NCI-H1436 (cell line): Measurements from ENCODE around the gene KCNAB1.

Experiments
- DNase-seq: peaks from one replicate; lab custom pipeline; 2025; lab: John Stamatoyannopoulos, UW

The KCNAB1 gene

GRCh38 chr3:156140001-156140595, 19.7 kb downstream of the KCNAB1 start:
- no peak for DNase-seq

GRCh38 chr3:156142702-156143101, 22.3 kb downstream of the KCNAB1 start:
- DNase-seq: no peak

DNA sequence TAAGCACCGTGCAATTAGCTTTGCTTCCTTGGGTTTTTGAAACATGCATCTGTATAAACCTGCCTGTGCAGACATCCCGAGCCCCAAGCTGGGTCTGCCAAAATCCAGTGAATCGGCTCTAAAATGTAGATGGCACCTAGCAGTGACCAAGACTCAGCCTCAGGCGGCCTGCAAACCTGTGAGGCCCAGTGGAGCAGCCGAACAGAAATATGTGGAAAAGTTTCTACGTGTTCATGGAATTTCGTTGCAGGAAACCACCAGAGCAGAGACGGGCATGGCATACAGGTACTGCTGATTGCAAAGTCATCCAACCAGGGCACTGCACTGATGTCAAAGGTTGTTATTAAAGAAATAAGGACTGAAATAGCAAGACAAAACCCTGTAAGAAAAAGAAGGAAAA, 22.8 kb downstream of the KCNAB1 start:
- no peak for DNase-seq

- DNase-seq: no peak
Measured at GRCh38 chr3:156144060-156144459, 23.7 kb downstream of the KCNAB1 start.

DNA sequence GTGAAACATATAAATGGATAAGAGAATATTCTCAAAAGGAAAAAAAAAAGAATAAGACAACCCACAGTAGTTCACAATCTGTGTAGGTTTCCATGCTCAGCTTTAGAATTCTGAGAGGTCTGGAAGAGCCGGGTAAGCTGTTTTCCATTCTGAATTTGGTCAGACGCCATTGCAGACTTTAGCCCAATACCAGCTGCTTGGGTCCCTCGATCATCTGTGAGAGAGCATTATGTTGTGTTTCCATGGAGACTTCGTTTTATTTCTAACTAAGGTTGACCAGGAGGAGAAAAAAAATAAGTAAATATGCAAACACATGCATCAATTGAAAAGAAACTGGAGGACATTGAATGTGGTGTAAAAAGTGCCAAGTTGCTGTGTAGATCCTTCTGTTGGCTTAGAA, 25.5 kb downstream of the KCNAB1 start:
- no peak for DNase-seq

GRCh38 chr3:156148345-156148945, 28.1 kb downstream of the KCNAB1 start:
- no peak for DNase-seq

DNA sequence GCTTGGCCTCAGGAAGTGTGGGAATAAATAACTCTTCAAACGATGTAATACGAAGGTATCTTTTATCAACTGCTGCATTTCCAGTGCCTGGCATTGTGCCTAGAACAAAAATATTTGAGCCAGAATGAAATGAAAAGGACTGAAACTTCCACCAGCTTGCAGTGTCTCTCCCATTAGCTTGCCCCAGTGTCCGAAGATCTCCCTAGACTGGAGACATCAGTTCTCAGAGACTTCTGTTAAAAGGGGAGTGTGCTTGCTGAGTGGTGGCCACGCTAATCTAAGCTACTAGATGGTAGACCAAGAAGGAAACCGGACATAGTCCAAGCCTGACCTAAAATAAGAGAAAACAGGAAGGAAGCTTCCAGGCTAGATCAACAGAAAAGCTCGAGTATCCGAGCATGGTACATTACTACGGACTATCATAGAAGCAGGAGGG, 28.6 kb downstream of the KCNAB1 start:
- no peak for DNase-seq

DNA sequence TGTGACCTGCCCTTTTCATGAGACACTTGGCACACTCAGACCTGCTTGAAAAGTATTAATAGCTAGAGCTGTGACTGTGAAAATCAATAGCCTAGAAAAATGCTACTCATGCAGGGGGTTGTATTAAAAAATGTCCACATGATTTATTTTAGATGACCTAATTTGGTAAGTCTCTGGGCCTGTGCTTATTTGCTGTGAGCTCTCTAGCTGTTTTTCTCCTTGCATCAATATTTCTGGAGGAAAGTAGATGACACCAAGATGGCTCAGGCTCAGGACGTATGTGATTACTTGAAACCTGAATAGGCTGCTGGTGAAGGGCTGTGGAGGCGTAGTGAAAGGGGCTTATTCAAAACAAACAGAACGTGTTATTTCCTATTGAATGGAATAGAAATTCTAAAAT, 29.5 kb downstream of the KCNAB1 start:
- no peak for DNase-seq

DNA sequence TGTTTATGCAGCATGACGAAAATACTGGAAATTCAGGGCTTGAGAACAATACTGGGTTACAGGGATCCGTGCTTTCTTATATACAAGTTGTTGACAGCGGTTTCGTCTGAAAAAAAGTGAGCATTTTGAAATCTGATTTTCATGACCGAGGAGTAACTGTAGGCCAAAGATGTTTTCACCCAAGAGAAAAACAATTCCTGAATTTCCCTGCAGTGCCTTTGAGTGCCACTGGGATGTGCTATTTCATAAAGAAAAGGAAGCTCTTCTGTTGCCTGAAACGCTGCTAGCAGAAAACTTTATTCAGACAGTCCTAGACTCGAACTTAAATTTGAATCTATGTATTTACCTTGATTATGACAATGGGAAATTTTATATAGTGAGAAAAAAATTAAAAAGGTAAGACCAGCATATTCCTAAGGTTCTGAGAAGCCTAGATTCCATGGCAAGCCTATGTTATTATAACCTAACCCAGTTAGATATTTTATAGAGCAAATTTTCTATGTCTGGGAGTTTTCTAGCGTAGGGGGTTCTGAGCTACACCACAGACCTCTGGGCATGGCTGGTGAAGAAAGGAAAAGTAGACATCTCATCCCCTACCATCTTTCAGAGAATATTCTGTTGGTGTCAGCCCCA, 30.2 kb downstream of the KCNAB1 start:
- peak; percentile 46 for DNase-seq

DNA sequence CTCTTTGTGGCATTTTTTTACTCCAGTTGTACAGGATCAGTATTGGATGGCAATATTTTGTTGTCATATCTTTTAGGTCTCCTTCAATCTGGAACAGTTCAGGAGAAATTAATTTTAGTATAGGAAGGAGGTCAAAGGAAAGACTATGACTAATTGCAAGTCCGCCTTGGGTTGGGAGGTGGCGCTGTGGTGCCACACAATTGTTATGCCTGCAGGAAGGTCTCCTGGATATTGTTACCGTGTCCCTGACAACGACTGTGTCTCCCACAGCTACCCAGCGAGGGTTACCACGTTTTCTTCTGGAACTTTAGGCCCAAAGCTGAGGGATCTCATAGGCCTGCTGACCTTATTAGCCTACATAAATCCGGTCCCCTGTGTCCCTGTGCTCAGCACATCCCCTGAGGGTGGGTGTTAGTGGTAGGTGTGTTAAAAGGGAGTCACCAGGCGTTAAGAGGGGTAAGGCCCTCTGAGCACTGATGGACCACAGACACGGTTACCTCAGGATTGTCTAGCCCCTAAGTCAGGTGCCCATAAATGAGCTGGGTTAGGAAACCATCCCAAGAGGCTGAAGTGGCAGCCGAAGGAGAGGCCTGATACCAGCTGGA, 31.5 kb downstream of the KCNAB1 start:
- DNase-seq: peak; percentile 63

- DNase-seq: no peak
Measured at GRCh38 chr3:156158656-156159295, 38.4 kb downstream of the KCNAB1 start.

GRCh38 chr3:156160647-156161046, 40.3 kb downstream of the KCNAB1 start:
- DNase-seq: peak; percentile 3

GRCh38 chr3:156161172-156161571, 40.8 kb downstream of the KCNAB1 start:
- DNase-seq: no peak

GRCh38 chr3:156163848-156164247, 43.5 kb downstream of the KCNAB1 start:
- no peak for DNase-seq

- no peak for DNase-seq
Measured at GRCh38 chr3:156166808-156167207, 46.4 kb downstream of the KCNAB1 start.

DNA sequence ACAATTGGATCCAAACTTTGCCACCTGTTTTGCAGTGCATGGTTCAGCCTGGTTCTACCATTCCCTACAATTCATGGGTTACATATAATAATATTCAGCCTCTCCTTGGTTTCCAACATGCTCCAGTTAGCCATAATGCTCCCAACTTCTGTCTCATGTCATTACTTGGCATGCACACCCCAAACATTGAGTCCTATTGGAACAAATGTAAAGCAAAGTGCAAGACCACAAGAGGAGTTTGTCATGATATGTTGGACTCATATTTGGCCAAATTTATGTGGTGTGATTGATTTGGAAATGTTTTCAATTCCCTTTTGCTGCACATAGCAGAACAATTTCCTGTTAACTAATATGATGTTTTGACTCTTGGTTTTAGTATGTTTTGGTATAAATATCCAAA, 50.2 kb downstream of the KCNAB1 start:
- DNase-seq: no peak

DNA sequence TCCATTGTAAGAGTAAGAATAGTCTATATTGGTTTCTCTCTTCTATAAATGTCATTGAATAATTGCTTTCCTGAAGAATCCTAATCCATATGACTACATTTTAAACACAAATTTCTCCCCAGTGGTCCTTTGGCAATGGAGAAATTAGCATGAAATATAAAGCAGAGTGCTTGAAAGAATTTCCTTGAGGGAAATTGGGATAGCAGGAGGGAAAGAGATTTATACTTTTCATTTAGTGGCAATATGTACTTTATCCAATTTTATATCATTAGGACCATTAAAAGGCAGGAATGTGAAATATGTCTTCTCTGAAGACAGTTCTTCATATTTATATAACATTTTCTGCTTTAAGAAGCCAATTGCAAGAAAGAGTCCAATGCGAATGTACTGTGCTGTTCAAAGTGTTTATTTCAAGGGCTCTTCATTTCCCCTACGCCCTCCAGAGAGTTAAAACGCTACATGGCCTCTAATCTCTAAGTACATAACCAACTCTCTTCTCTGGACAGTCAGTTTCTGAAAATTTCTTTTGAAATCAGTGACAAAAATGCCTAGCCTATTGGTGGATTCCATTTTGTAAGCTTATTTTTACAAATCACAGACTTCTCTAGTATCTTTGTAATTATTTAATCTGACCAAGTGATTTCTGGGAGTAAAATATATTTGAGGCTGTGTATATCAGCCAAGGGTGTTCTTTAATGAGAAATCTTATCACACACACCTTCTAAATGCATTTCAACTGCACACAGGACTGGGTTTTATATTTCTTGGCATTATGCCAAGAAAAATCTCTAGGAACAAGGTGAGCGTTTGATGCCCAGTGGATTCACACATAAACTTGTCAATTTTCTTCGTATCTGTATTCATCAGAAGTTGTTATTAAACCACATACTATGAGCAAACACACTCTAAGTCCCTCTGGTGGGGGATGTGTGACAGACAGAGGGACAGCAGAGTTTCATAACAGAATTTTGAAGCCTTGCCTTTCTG, 51.2 kb downstream of the KCNAB1 start:
- DNase-seq: no peak

GRCh38 chr3:156172536-156172935, 52.2 kb downstream of the KCNAB1 start:
- no peak for DNase-seq

- DNase-seq: no peak
Measured at GRCh38 chr3:156174229-156174847, 54.0 kb downstream of the KCNAB1 start.

GRCh38 chr3:156175570-156175969, 55.2 kb downstream of the KCNAB1 start:
- DNase-seq: no peak

- DNase-seq: no peak
Measured at GRCh38 chr3:156176048-156176447, 55.7 kb downstream of the KCNAB1 start.
